Adrenal gland (tissue), 12 donors: ENCODE results near the gene SDC3. TPM values are rescaled to one million over a fixed set of nuclear protein-coding genes. Genes with fewer than 3 reads are reported as not detected.
"Not testable (repeated sequence)": the region's sequence is repeated elsewhere in the genome, so short reads cannot be mapped to it uniquely, and the experiment has no call there.

Source experiments
- DNase-seq, 7 donors: peaks; one replicate each; pipeline ENCODE4 v3.0.0-alpha.2; 2019 to 2020
- H3K27ac ChIP-seq, 5 donors: fragments of 200-600 bp; sonication (generic) in 4 of 5; 1 replicate in 3 of 5; 2 replicates in 2 of 5; pipeline versions ENCODE4 v1.5.1 to v1.8.0; 2016 to 2020; ENCODE audit warnings: mild to moderate bottlenecking in 1 of 5
- H3K27me3 ChIP-seq: fragments of 200-600 bp; 2 replicates; pipeline ENCODE4 v1.8.0; 2021
- H3K36me3 ChIP-seq, 2 donors: fragments of 200-600 bp; replicated peaks in 1 of 2; 1 replicate in 1 of 2; 2 replicates in 1 of 2; pipeline versions ENCODE4 v1.5.1 to v1.8.0; 2018 to 2022
- H3K4me1 ChIP-seq, 2 donors: fragments of 200-600 bp; replicated peaks in 1 of 2; 1 replicate in 1 of 2; 2 replicates in 1 of 2; pipeline versions ENCODE4 v1.5.1 to v1.8.0; 2018 to 2021
- H3K4me3 ChIP-seq, 4 donors: fragments of 200-600 bp; sonication (generic) in 3 of 4; one replicate each; pipeline ENCODE4 v1.5.1; 2016 to 2018
- H3K9me3 ChIP-seq, 3 donors: fragments of 200-600 bp; sonication (generic) in 1 of 3; replicated peaks in 1 of 3; 1 replicate in 2 of 3; 2 replicates in 1 of 3; pipeline versions ENCODE4 v1.5.1 to v1.8.0; 2016 to 2021
- POLR2A ChIP-seq, 2 donors: fragments of 450-650 bp; IDR thresholded peaks; one replicate each; pipeline ENCODE4 v1.6.1; 2017; ENCODE audit warnings: antibody characterized with exemption in 2 of 2, mild to moderate bottlenecking in 2 of 2, moderate library complexity in 1 of 2
- WGBS, 4 donors: extraction: QIAGEN DNeasy Blood & Tissue Kit in 2 of 4; methylation state at CpG; one replicate each; pipeline versions ENCODE4 v1.1.5 to v1.1.7; 2013 to 2017; 5-methylcytosine and 5-hydroxymethylcytosine counted together
- intact Hi-C, 2 donors: fragments of 100-400 bp; cut with DNase I; formaldehyde crosslinking; loops; one replicate each; pipeline versions ENCODE4 v1.14.1 to v1.15.0; 2022 to 2023
- polyA plus RNA-seq, 3 donors: library from polyadenylated mRNA; stranded (reverse); fragments of 200-250 nt in 2 of 3; fragments of 350-450 nt in 1 of 3; fragmentation: Illumina TruSeq in 1 of 3; extraction: RNeasy Lipid Tissue Mini Kit (QIAGEN cat#74804) in 1 of 3; gene quantifications; one replicate each; pipeline ENCODE4 v1.2.3, GENCODE V29; 2013 to 2014
- total RNA-seq, 9 donors: library from RNA; depleted of rRNA in 4 of 9; stranded (reverse); fragments of >200 nt in 4 of 9; fragments of 120-200 nt in 1 of 9; fragmentation: NEBNext Ultra II Directional in 1 of 9; extraction: Animal tissue kit (Norgen Biotek cat#: 25700) in 1 of 9; gene quantifications; one replicate each; pipeline versions ENCODE4 v1.1.0 to v1.2.4, GENCODE V29; 2013 to 2023
- TF ChIP-seq, protein P1 (sequence below), 6 experiments: fragments of 450-650 bp in 4 of 6; fragments of 200-600 bp in 2 of 6; sonication (generic) in 1 of 6; IDR thresholded peaks; 1 replicate in 5 of 6; 2 replicates in 1 of 6; pipeline versions ENCODE4 v1.5.1 to v1.8.0; 2016 to 2021; ENCODE audit warnings: antibody characterized with exemption in 6 of 6, mild to moderate bottlenecking in 2 of 6, moderate library complexity in 1 of 6
- donor health status: healthy with polysubstance abuse.
- donor health status: Bipolar disorder and iron deficiency.
- donor health status: DM: yes; HTN: yes; CAD: no.
- donor health status: DM: no; HTN: no; CAD: no.
- donor health status: DM: no; HTN: no; CAD: no.
- donor health status: DM: yes; HTN: yes; CAD: no.

The SDC3 gene
- total and polyA plus RNA-seq, 12 donors = 40.1 to 536 (median 188) TPM

DNA sequence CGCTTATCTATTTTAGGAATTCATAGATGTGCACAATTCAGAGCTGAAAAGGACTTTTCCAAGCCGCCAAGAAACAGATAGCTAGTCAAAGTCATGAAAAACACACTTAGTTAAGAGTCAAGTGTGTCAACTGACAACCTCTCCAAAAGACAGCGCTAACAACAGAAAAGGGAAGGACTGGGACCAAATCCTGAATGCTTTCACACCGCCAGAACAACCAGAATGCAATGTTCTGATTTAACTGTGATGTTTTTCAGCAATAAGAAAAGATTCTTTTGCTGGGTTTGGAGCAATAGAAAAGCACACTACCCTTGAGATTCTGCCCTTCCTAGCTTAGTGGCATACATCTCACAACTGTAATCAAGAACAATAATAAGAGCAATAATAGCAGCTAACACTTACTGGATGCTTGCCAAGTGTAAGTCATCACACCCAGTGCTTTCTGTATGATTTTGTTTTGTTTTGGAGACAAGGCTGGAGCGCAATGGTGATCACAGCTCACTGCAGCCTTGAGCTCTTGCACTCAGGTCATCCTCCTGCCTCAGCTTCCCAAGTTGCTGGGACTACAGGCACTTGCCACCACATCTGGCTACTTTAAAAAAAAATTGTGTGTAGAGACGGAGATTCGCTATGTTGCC is 33.9 kb upstream of the SDC3 start:
- Histone ChIP-seq H3K4me1 (peaks cover 0 to 7% of the 10 kb centered on the region in 2 donors), H3K27ac (no peak overlapping the region), H3K9me3 (no peaks in the 10 kb centered on the region), H3K4me3 (no peak overlapping the region), H3K27me3 (no peaks in the 10 kb centered on the region), H3K36me3 (peaks cover 0 to 81% of the 10 kb centered on the region in 2 donors)
- 83 to 92% (median 89%) methylated on average over 7 of the region's 7 CpGs for WGBS, 4 donors
- TF ChIP-seq, protein P1, sequence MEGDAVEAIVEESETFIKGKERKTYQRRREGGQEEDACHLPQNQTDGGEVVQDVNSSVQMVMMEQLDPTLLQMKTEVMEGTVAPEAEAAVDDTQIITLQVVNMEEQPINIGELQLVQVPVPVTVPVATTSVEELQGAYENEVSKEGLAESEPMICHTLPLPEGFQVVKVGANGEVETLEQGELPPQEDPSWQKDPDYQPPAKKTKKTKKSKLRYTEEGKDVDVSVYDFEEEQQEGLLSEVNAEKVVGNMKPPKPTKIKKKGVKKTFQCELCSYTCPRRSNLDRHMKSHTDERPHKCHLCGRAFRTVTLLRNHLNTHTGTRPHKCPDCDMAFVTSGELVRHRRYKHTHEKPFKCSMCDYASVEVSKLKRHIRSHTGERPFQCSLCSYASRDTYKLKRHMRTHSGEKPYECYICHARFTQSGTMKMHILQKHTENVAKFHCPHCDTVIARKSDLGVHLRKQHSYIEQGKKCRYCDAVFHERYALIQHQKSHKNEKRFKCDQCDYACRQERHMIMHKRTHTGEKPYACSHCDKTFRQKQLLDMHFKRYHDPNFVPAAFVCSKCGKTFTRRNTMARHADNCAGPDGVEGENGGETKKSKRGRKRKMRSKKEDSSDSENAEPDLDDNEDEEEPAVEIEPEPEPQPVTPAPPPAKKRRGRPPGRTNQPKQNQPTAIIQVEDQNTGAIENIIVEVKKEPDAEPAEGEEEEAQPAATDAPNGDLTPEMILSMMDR (IDR thresholded peaks at IDR 0.05) = no peak
- no peak for TF ChIP-seq POLR2A (IDR thresholded peaks at IDR 0.05)
- intact Hi-C loops = no loop called here
- no peak for DNase-seq

DNA sequence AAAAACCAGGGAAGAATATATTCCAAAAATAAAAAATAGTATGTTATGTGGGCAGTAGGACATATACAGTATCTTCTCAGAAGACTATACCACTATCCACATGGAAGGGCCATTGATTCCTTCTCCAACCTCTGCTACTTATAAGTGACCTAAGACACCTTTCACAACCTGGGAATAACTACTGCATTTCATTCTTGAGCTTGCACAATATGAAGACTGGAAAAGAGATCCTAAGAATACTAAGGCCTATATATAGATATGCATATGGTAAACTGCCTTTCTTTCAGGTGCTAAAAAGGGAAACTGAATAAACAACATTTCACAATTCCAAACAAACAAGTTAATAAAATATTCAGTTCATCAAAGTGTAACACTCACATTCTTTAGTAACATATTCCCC is 32.0 kb upstream of the SDC3 start:
- Histone ChIP-seq H3K36me3 (peaks cover 0 to 84% of the 10 kb centered on the region in 2 donors), H3K27ac (no peak overlapping the region), H3K27me3 (no peaks in the 10 kb centered on the region), H3K4me1 (peaks cover 0 to 7% of the 10 kb centered on the region in 2 donors), H3K9me3 (no peaks in the 10 kb centered on the region), H3K4me3 (no peak overlapping the region)
- intact Hi-C loops = no loop called here
- TF ChIP-seq, protein P1 (IDR thresholded peaks at IDR 0.05) = no peak
- TF ChIP-seq POLR2A (IDR thresholded peaks at IDR 0.05) = no peak
- DNase-seq = no peak

DNA sequence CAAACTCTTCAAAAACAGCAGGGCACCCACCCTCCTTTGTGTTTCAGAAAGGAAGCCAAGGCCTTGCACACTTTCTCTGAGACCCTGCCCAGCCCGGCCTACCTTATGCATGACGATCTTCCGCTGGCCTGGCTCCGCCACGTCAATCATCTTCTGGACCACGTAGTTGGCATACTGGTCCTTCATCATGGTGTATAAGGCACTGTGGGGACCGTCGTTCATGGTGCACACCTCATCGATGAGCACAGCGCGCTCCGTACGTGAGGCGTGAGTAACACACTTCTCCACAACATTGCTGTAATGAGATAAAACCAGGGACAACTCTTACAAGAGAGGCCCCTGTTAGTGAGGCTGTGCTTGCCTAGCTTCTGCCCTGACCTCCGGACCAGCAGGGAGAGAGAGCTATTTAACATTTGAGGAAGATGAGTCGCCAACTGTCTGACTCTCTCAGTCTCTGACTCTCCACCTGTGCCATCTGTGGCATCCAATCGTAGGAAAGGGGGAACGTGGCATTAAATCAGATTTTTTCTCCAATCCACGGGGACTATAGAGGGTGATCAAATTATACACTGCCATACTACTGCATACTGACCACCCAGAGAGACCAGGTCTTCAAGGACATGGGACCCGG is 28.1 kb upstream of the SDC3 start:
- WGBS, 4 donors = 91 to 92% (median 92%) methylated on average over 11 to 20 of the region's 20 CpGs
- H3K4me1 ChIP-seq = no peaks in the 10 kb centered on the region
- H3K36me3 ChIP-seq = peaks cover 0 to 87% of the 10 kb centered on the region in 2 donors
- intact Hi-C loops = loop anchor here in 1 of 2 donors (10.0 kb wide), 1 partner anchor 198 kb away; no protein-coding TSS in a partner anchor
- TF ChIP-seq POLR2A (IDR thresholded peaks at IDR 0.05) = no peak
- TF ChIP-seq, protein P1 (IDR thresholded peaks at IDR 0.05) = no peak
- H3K4me3 ChIP-seq = no peak overlapping the region
- DNase-seq = no peak
- H3K9me3 ChIP-seq = no peaks in the 10 kb centered on the region
- no peak overlapping the region for H3K27ac ChIP-seq
- H3K27me3 ChIP-seq = no peaks in the 10 kb centered on the region

DNA sequence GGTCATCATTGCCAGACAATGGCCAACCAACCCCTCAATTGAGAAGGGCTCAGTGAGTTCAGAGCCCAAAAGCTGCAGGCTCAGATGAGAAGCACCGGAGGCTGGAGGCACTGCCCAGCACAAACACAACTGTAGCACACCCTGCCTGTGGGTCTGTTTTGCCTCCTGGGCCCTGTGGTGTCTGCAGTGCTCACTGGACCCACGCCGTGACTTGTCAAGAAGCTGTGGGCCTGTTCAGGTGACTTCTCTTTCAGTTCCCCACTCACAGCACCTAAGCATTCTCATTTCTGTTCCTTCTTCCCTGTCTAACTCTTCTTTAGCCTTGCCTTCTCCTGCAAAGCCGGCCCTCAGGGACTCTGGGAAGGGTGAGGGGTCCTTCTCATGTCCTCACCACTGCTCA is 27.2 kb upstream of the SDC3 start:
- not testable (repeated sequence) for H3K27me3 ChIP-seq, DNase-seq, H3K4me3 ChIP-seq, H3K27ac ChIP-seq, H3K4me1 ChIP-seq, H3K9me3 ChIP-seq
- intact Hi-C loops = loop anchor here in 1 of 2 donors (10.0 kb wide), 1 partner anchor 199 kb away; no protein-coding TSS in a partner anchor
- peaks cover 0 to 79% of the 10 kb centered on the region in 2 donors for H3K36me3 ChIP-seq
- WGBS, 4 donors = no CpG with 5 or more reads among the region's 4 CpGs
